Panc1 (cell line): Measurements from ENCODE around the gene TECPR1.

ENCODE experiments used
- CTCF ChIP-seq: fragments of 450-650 bp; IDR thresholded peaks from 2 replicates; pipeline ENCODE4 v1.5.1; 2017; ENCODE audit warnings: mild to moderate bottlenecking
- POLR2AphosphoS5 ChIP-seq: IDR thresholded peaks from 2 replicates; pipeline ENCODE4 v1.6.1; 2012; ENCODE audit warnings: mild to moderate bottlenecking, low read depth, low read length, moderate library complexity
- REST ChIP-seq, 2 experiments: IDR thresholded peaks; 2 replicates each; pipeline ENCODE4 v1.6.1; 2011 to 2012; ENCODE audit warnings: low read depth in 2 of 2, control low read depth in 1 of 2, low read length in 1 of 2, mild to moderate bottlenecking in 1 of 2, moderate library complexity in 1 of 2; ENCODE audit not compliant: insufficient read depth in 1 of 2
- SIN3A ChIP-seq: IDR thresholded peaks from 2 replicates; pipeline ENCODE4 v1.6.1; 2012; ENCODE audit warnings: low read depth, mild to moderate bottlenecking, low read length, moderate library complexity, borderline replicate concordance; ENCODE audit not compliant: insufficient read depth
- TCF7L2 ChIP-seq: IDR thresholded peaks from 2 replicates; pipeline ENCODE4 v1.6.1; 2011; ENCODE audit warnings: mild to moderate bottlenecking, low read depth, low read length, inconsistent platforms

- TF ChIP-seq SIN3A (no peak), CTCF (no peak), TCF7L2 (no peak), REST (IDR thresholded peaks at IDR 0.05; ENCODE audit: insufficient read depth in 1 of 2, low read depth in 2 of 2, low read length in 1 of 2) (no peak), POLR2AphosphoS5 (no peak)
Observed at GRCh38 chr7:98294326-98294725, 42.3 kb upstream of the TECPR1 start.
